Fibroblast of lung (primary cell): ENCODE results near the gene CCDC141.

Experiments
- CTCF ChIP-seq, 2 donors: IDR thresholded peaks in 1 of 2; conservative IDR thresholded peaks in 1 of 2; 1 replicate in 1 of 2; 2 replicates in 1 of 2; pipeline ENCODE4 v1.5.1; 2011 to 2012; ENCODE audit warnings: low read length in 2 of 2, control low read depth in 1 of 2, inconsistent platforms in 1 of 2, low read depth in 1 of 2, mild to moderate bottlenecking in 1 of 2
- EZH2 ChIP-seq: IDR thresholded peaks from 2 replicates; pipeline ENCODE4 v1.5.1; 2012; ENCODE audit warnings: low read length, control low read depth, mild to moderate bottlenecking; ENCODE audit errors: missing control alignments

DNA sequence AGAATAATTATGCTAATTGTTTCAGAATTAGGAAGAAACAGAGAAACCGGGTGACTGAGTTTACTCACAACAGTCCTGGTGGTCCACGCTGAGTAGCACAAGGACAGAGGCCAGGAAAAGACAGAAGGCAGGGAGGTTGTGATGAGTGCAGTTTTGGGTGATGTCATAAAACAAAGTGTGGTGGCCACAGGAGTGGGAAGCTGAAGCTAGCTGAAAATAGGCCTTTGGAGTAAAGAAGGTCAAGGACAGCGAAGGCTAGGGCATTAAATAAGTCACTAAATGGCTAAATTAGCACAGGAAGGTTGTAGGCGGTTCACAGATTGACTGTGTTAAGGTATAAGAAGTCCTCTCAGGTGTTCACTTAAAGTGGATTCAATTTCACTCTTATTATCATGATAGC is 121.9 kb downstream of the CCDC141 start:
- no peak for TF ChIP-seq CTCF (conservative IDR thresholded peaks at IDR 0.05 in 1 of 2, IDR thresholded peaks at IDR 0.05 in 1 of 2; ENCODE audit: low read depth in 1 of 2, low read length in 2 of 2)
- TF ChIP-seq EZH2: no peak
